H1 (cell line): Measurements from ENCODE around the gene PEX16. TPM values are rescaled to one million over a fixed set of nuclear protein-coding genes. Genes with fewer than 3 reads are reported as not detected.

Experiments used
- CTCF ChIA-PET: fragments of 300-600 bp; sonication (Branson Sonifier 250); formaldehyde crosslinking; loops from one replicate; lab custom pipeline; 2021; ENCODE audit not compliant: partially characterized antibody; lab: Charles Lee
- POLR2A ChIA-PET: fragments of 300-600 bp; sonication (Branson Sonifier 250); formaldehyde crosslinking; loops from one replicate; lab custom pipeline; 2021; ENCODE audit warnings: inconsistent platforms; ENCODE audit not compliant: partially characterized antibody; lab: Charles Lee
- DNase-seq, 2 experiments: peaks; one replicate each; pipeline versions ENCODE4 v3.0.0 to v3.0.0-alpha.2; 2010 to 2022; ENCODE audit warnings: low spot score in 2 of 2, low read depth in 1 of 2, mixed read lengths in 1 of 2
- FAIRE-seq: peaks from 2 replicates; lab custom pipeline; 2011; peaks lifted over from hg19 to GRCh38; lab: Jason Lieb, UNC
- H2AFZ ChIP-seq: 2 replicates; pipeline ENCODE4 v1.8.1; 2012; ENCODE audit warnings: low read length, inconsistent platforms
- H2AK5ac ChIP-seq: 2 replicates; pipeline ENCODE4 v1.6.1; 2013; ENCODE audit warnings: low read depth, low read length
- H2BK120ac ChIP-seq: replicated peaks from 2 replicates; pipeline ENCODE3; 2013; ENCODE audit warnings: low read depth, low read length, inconsistent platforms
- H2BK12ac ChIP-seq: 2 replicates; pipeline ENCODE4 v1.6.1; 2013; ENCODE audit warnings: low read depth, low read length
- H2BK15ac ChIP-seq: 2 replicates; pipeline ENCODE4 v1.6.1; 2013; ENCODE audit warnings: low read length
- H2BK20ac ChIP-seq: 2 replicates; pipeline ENCODE4 v1.6.1; 2013; ENCODE audit warnings: low read length
- H2BK5ac ChIP-seq: 2 replicates; pipeline ENCODE4 v1.6.1; 2013; ENCODE audit warnings: low read depth, low read length
- H3K14ac ChIP-seq: 2 replicates; pipeline ENCODE4 v1.6.1; 2013; ENCODE audit warnings: inconsistent platforms; ENCODE audit not compliant: insufficient read length
- H3K18ac ChIP-seq: 2 replicates; pipeline ENCODE4 v1.6.1; 2013; ENCODE audit warnings: low read length; ENCODE audit errors: extremely low read depth
- H3K23ac ChIP-seq: 2 replicates; pipeline ENCODE4 v1.6.1; 2013; ENCODE audit warnings: inconsistent platforms; ENCODE audit not compliant: insufficient read length
- H3K23me2 ChIP-seq: 2 replicates; pipeline ENCODE4 v1.6.1; 2013; ENCODE audit warnings: low read depth, low read length
- H3K27ac ChIP-seq: 2 replicates; pipeline ENCODE4 v1.6.1; 2011; ENCODE audit warnings: low read depth, low read length, inconsistent platforms
- H3K27me3 ChIP-seq, 4 experiments: replicated peaks in 1 of 4; 1 replicate in 1 of 4; 2 replicates in 3 of 4; pipeline versions ENCODE4 v1.6.1 to v1.8.1; 2011 to 2013; ENCODE audit warnings: low read length in 3 of 4, mild to moderate bottlenecking in 3 of 4, inconsistent platforms in 2 of 4, mixed read lengths in 2 of 4, moderate library complexity in 1 of 4; ENCODE audit not compliant: control insufficient read depth in 3 of 4, insufficient read depth in 3 of 4; ENCODE audit errors: extremely low read depth in 1 of 4
- H3K36me3 ChIP-seq, 4 experiments: 2 replicates each; pipeline versions ENCODE4 v1.6.1 to v1.8.1; 2011 to 2013; ENCODE audit warnings: mild to moderate bottlenecking in 4 of 4, low read length in 3 of 4, moderate library complexity in 2 of 4, control low read depth in 1 of 4, inconsistent platforms in 1 of 4; ENCODE audit not compliant: insufficient read depth in 4 of 4, control insufficient read depth in 2 of 4
- H3K4ac ChIP-seq: replicated peaks from 2 replicates; pipeline ENCODE3; 2013; ENCODE audit warnings: low read length, low read depth, mixed read lengths, inconsistent platforms; ENCODE audit not compliant: insufficient read length
- H3K4me1 ChIP-seq, 4 experiments: replicated peaks in 1 of 4; 1 replicate in 1 of 4; 2 replicates in 3 of 4; pipeline versions ENCODE4 v1.6.1 to v1.8.1; 2011 to 2013; ENCODE audit warnings: low read length in 3 of 4, inconsistent platforms in 2 of 4, mixed read lengths in 1 of 4; ENCODE audit not compliant: insufficient read depth in 4 of 4, control insufficient read depth in 3 of 4
- H3K4me2 ChIP-seq, 2 experiments: 2 replicates each; pipeline versions ENCODE4 v1.6.1 to v1.8.1; 2011 to 2013; ENCODE audit warnings: low read depth in 2 of 2, low read length in 2 of 2, control low read depth in 1 of 2, inconsistent platforms in 1 of 2, mild to moderate bottlenecking in 1 of 2; ENCODE audit not compliant: insufficient read depth in 1 of 2
- H3K4me3 ChIP-seq, 4 experiments: fragments of 200-600, 300-600 bp in 1 of 4; sonication (generic), shearing (Covaris generic), sonication (Bioruptor Twin) in 1 of 4; 2 replicates each; pipeline versions ENCODE4 v1.5.1 to v1.8.1; 2011 to 2016; ENCODE audit warnings: low read length in 4 of 4, low read depth in 3 of 4, control low read depth in 2 of 4, inconsistent platforms in 2 of 4, mild to moderate bottlenecking in 2 of 4, mixed read lengths in 1 of 4, moderate library complexity in 1 of 4; ENCODE audit not compliant: insufficient read depth in 2 of 4; ENCODE audit errors: extremely low read depth in 1 of 4
- H3K56ac ChIP-seq: replicated peaks from 2 replicates; pipeline ENCODE3; 2013; ENCODE audit warnings: low read depth, mild to moderate bottlenecking, mixed read lengths, low read length, inconsistent platforms; ENCODE audit not compliant: insufficient read length
- H3K79me1 ChIP-seq: 2 replicates; pipeline ENCODE4 v1.6.1; 2013; ENCODE audit warnings: low read depth, low read length, control low read depth
- H3K79me2 ChIP-seq, 2 experiments: 2 replicates each; pipeline versions ENCODE4 v1.6.1 to v1.8.1; 2012 to 2013; ENCODE audit warnings: low read length in 2 of 2, mild to moderate bottlenecking in 2 of 2, inconsistent platforms in 1 of 2; ENCODE audit not compliant: insufficient read depth in 2 of 2, control insufficient read depth in 1 of 2
- H3K9ac ChIP-seq, 4 experiments: replicated peaks in 1 of 4; 1 replicate in 1 of 4; 2 replicates in 3 of 4; pipeline versions ENCODE4 v1.6.1 to v1.8.1; 2011 to 2013; ENCODE audit warnings: low read depth in 3 of 4, low read length in 3 of 4, control low read depth in 2 of 4, mild to moderate bottlenecking in 2 of 4, moderate library complexity in 2 of 4, inconsistent platforms in 1 of 4; ENCODE audit errors: extremely low read depth in 1 of 4
- H3K9me3 ChIP-seq, 2 experiments: 2 replicates each; pipeline versions ENCODE4 v1.6.1 to v1.8.1; 2012 to 2013; ENCODE audit warnings: mild to moderate bottlenecking in 2 of 2, moderate library complexity in 2 of 2, control low read depth in 1 of 2, inconsistent platforms in 1 of 2, low read depth in 1 of 2, low read length in 1 of 2, mixed read lengths in 1 of 2; ENCODE audit not compliant: insufficient read depth in 2 of 2
- H4K20me1 ChIP-seq, 2 experiments: replicated peaks in 1 of 2; 2 replicates each; pipeline versions ENCODE3 to v1.8.1; 2011 to 2013; ENCODE audit warnings: inconsistent platforms in 2 of 2, low read length in 2 of 2, mild to moderate bottlenecking in 1 of 2; ENCODE audit not compliant: insufficient read depth in 2 of 2, control insufficient read depth in 1 of 2
- H4K5ac ChIP-seq: 2 replicates; pipeline ENCODE4 v1.6.1; 2013; ENCODE audit warnings: low read length, low read depth, mixed read lengths, inconsistent platforms; ENCODE audit not compliant: insufficient read length
- H4K8ac ChIP-seq: 2 replicates; pipeline ENCODE4 v1.8.0; 2013; ENCODE audit warnings: mild to moderate bottlenecking, moderate library complexity, low read length, inconsistent platforms; ENCODE audit not compliant: insufficient read depth; ENCODE audit errors: extremely low read depth
- H4K91ac ChIP-seq: replicated peaks from 2 replicates; pipeline ENCODE3; 2013; ENCODE audit warnings: low read length, mixed read lengths, inconsistent platforms; ENCODE audit not compliant: insufficient read length
- CBX5 ChIP-seq: fragments of 300-800, 300-1000 bp; sonication (generic); IDR thresholded peaks from 2 replicates; pipeline ENCODE4 v1.7.1; 2016; ENCODE audit warnings: antibody characterized with exemption, low read length, low read depth
- EP300 ChIP-seq, 2 experiments: IDR thresholded peaks; 1 replicate in 1 of 2; 2 replicates in 1 of 2; pipeline ENCODE4 v1.6.1; 2011 to 2012; ENCODE audit warnings: low read depth in 2 of 2, low read length in 2 of 2, mild to moderate bottlenecking in 2 of 2, borderline replicate concordance in 1 of 2, inconsistent platforms in 1 of 2, moderate library complexity in 1 of 2
- POLR2AphosphoS5 ChIP-seq: IDR thresholded peaks from 2 replicates; pipeline ENCODE4 v1.6.1; 2011; ENCODE audit warnings: low read depth, low read length
- SP1 ChIP-seq: IDR thresholded peaks from 2 replicates; pipeline ENCODE4 v1.6.1; 2011; ENCODE audit warnings: low read depth, low read length
- SP2 ChIP-seq: IDR thresholded peaks from 2 replicates; pipeline ENCODE4 v1.6.1; 2012; ENCODE audit warnings: mild to moderate bottlenecking, low read length, inconsistent platforms
- WGBS, 2 experiments: shearing (Covaris generic) in 1 of 2; methylation state at CpG; one replicate each; pipeline versions ENCODE4 v1.1.6 to v1.1.7; 2013 to 2015; ENCODE audit warnings: low lambda C conversion rate in 2 of 2, mixed read lengths in 2 of 2, inconsistent platforms in 1 of 2, low coverage in 1 of 2, missing lambda C conversion rate in 1 of 2; ENCODE audit not compliant: insufficient replicate concordance in 2 of 2, insufficient coverage in 1 of 2, insufficient read length in 1 of 2; ENCODE audit errors: extremely low coverage in 1 of 2, missing lambda C conversion rate in 1 of 2; 5-methylcytosine and 5-hydroxymethylcytosine counted together
- polyA plus RNA-seq, 7 experiments: library from polyadenylated mRNA; depleted of rRNA in 3 of 7; stranded (reverse) in 5 of 7; unstranded in 2 of 7; fragments of >200 nt in 5 of 7; fragments of 200-250 nt in 2 of 7; gene quantifications; 1 replicate in 5 of 7; 2 replicates in 1 of 7; 4 replicates in 1 of 7; pipeline versions ENCODE4 v1.2.1 to v1.2.3, GENCODE V29; 2011 to 2013; ENCODE audit warnings: missing spikeins in 2 of 7, mixed read lengths in 2 of 7
- total RNA-seq: library from RNA; stranded (reverse); fragmentation: NEBNext Ultra II Directional; extraction: Animal tissue kit (Norgen Biotek cat#: 25700); gene quantifications from 2 replicates; pipeline ENCODE4 v1.2.1, GENCODE V29; 2021

The PEX16 gene
- total and polyA plus RNA-seq, 2 of the 8 experiments (the other 6 are each of a cell fraction or from before 2014, with no cell fraction given): 29.2 to 36.0 TPM

- Histone ChIP-seq H4K5ac (no peak overlapping the region), H3K4me3 (no peak overlapping the region), H3K4me2 (no peak overlapping the region), H4K8ac (no peak overlapping the region), H2BK15ac (no peak overlapping the region), H2AFZ (no peak overlapping the region), H2AK5ac (no peak overlapping the region), H3K14ac (no peak overlapping the region), H3K9ac (no peak overlapping the region), H2BK12ac (no peak overlapping the region), H3K23me2 (no peaks in the 10 kb centered on the region), H2BK120ac (no peak overlapping the region), H3K27me3 (no peaks in the 10 kb centered on the region), H3K36me3 (peaks cover 5 to 39% (median 25%) of the 10 kb centered on the region in 4 experiments; a peak in 7 of 8 replicates), H2BK20ac (no peak overlapping the region), H3K9me3 (no peaks in the 10 kb centered on the region), H2BK5ac (no peak overlapping the region), H3K4me1 (peaks cover 0 to 6% (median 2%) of the 10 kb centered on the region in 4 experiments; a peak in 2 of 7 replicates), H3K23ac (no peak overlapping the region), H4K91ac (no peak overlapping the region), H3K4ac (no peak overlapping the region), H3K79me2 (peaks cover 0 to 8% of the 10 kb centered on the region in 2 experiments; a peak in 1 of 4 replicates), H3K18ac (no peak overlapping the region), H3K56ac (no peak overlapping the region), H3K79me1 (peaks cover 12% of the 10 kb centered on the region), H3K27ac (no peak overlapping the region), H4K20me1 (peaks cover 10 to 18% of the 10 kb centered on the region in 2 experiments)
- ChIA-PET CTCF (interaction anchor here (1.4 to 3.2 kb wide), 2 partner anchors 37 to 79 kb away, joined by 4 to 12 read pairs; no protein-coding TSS in a partner anchor), POLR2A (interaction anchor here (0.9 to 13.6 kb wide), 11 partner anchors 5 to 78 kb away, joined by 3 to 115 read pairs (median 4); partner anchors contain the start of genes LARGE2 and PEX16)
- DNase-seq: no peak
- no peak for FAIRE-seq
- WGBS, 2 experiments: 95% methylated on average over 13 of the region's 13 CpGs; no CpG with 5 or more reads in 1 of the 2 experiments
- TF ChIP-seq EP300 (IDR thresholded peaks at IDR 0.05; ENCODE audit: borderline replicate concordance in 1 of 2, low read depth in 2 of 2, low read length in 2 of 2): no peak
- no peak for TF ChIP-seq CBX5
- TF ChIP-seq SP2: no peak
- no peak for TF ChIP-seq SP1
- TF ChIP-seq POLR2AphosphoS5: 0 out of 2 replicates have a peak, but pooled peaks have one; percentile 12
Observed at GRCh38 chr11:45928535-45929215, 11.0 kb upstream of the PEX16 start.
